Panc1 (cell line): Measurements from ENCODE around the gene RNGTT. TPM values are rescaled to one million over a fixed set of nuclear protein-coding genes. Genes with fewer than 3 reads are reported as not detected.

ENCODE experiments used
- ATAC-seq: fragments of 200-7000 bp; cut with Tn5 transposase; 2 replicates; pipeline ENCODE4 v1.9.1; 2020; ENCODE audit warnings: mild to moderate bottlenecking, moderate library complexity
- BruUV-seq: library from RNA; stranded (reverse); fragments of 400-500 nt; replicated peaks from 2 replicates; lab custom pipeline; 2021; lab: Mats Ljungman, UMichigan
- CTCF ChIA-PET: fragments of 300-600 bp; sonication (Branson Sonifier 250); formaldehyde crosslinking; loops from one replicate; lab custom pipeline; 2022; ENCODE audit warnings: antibody characterized with exemption; lab: Charles Lee
- POLR2A ChIA-PET: fragments of 300-600 bp; sonication (Branson Sonifier 250); formaldehyde crosslinking; loops from one replicate; lab custom pipeline; 2022; ENCODE audit warnings: antibody characterized with exemption; lab: Charles Lee
- DNase-seq: peaks from one replicate; pipeline ENCODE4 v3.0.0-alpha.2; 2010; ENCODE audit warnings: low read depth, low spot score
- H3K27ac ChIP-seq: 2 replicates; pipeline ENCODE4 v1.5.1; 2011; ENCODE audit warnings: mild to moderate bottlenecking, low read length, inconsistent platforms
- H3K27me3 ChIP-seq: fragments of 200-500 bp; sonication (Bioruptor generic); 2 replicates; pipeline ENCODE4 v1.6.0; 2014; ENCODE audit warnings: low read length, inconsistent platforms; ENCODE audit not compliant: control insufficient read depth, insufficient read depth
- H3K36me3 ChIP-seq: fragments of 200-500 bp; sonication (Bioruptor generic); 2 replicates; pipeline ENCODE4 v1.5.1; 2014; ENCODE audit warnings: inconsistent platforms, mild to moderate bottlenecking, low read length, moderate library complexity; ENCODE audit not compliant: control insufficient read depth, insufficient read depth
- H3K4me1 ChIP-seq: 2 replicates; pipeline ENCODE4 v1.5.1; 2011; ENCODE audit warnings: inconsistent platforms, mild to moderate bottlenecking, low read length, moderate library complexity; ENCODE audit not compliant: control insufficient read depth, insufficient read depth
- H3K4me3 ChIP-seq, 2 experiments: 2 replicates each; pipeline ENCODE4 v1.5.1; 2011 to 2012; ENCODE audit warnings: low read depth in 2 of 2, low read length in 2 of 2, mild to moderate bottlenecking in 2 of 2, inconsistent platforms in 1 of 2, moderate library complexity in 1 of 2
- H3K9me3 ChIP-seq: fragments of 200-500 bp; sonication (Bioruptor generic); 2 replicates; pipeline ENCODE4 v1.5.1; 2014; ENCODE audit warnings: low read depth, mild to moderate bottlenecking, inconsistent platforms, low read length, moderate library complexity; ENCODE audit not compliant: control insufficient read depth, insufficient read depth
- CTCF ChIP-seq: fragments of 450-650 bp; IDR thresholded peaks from 2 replicates; pipeline ENCODE4 v1.5.1; 2017; ENCODE audit warnings: mild to moderate bottlenecking
- POLR2AphosphoS5 ChIP-seq: IDR thresholded peaks from 2 replicates; pipeline ENCODE4 v1.6.1; 2012; ENCODE audit warnings: mild to moderate bottlenecking, low read depth, low read length, moderate library complexity
- REST ChIP-seq, 2 experiments: IDR thresholded peaks; 2 replicates each; pipeline ENCODE4 v1.6.1; 2011 to 2012; ENCODE audit warnings: low read depth in 2 of 2, control low read depth in 1 of 2, low read length in 1 of 2, mild to moderate bottlenecking in 1 of 2, moderate library complexity in 1 of 2; ENCODE audit not compliant: insufficient read depth in 1 of 2
- SIN3A ChIP-seq: IDR thresholded peaks from 2 replicates; pipeline ENCODE4 v1.6.1; 2012; ENCODE audit warnings: low read depth, mild to moderate bottlenecking, low read length, moderate library complexity, borderline replicate concordance; ENCODE audit not compliant: insufficient read depth
- TCF7L2 ChIP-seq: IDR thresholded peaks from 2 replicates; pipeline ENCODE4 v1.6.1; 2011; ENCODE audit warnings: mild to moderate bottlenecking, low read depth, low read length, inconsistent platforms
- in situ Hi-C: cut with HindIII; loops from 2 replicates; pipeline ENCODE4 v1.10.0; 2016; ENCODE audit warnings: low sequenced_read_pairs, low pct_unique_long_range_greater_than_20kb
- intact Hi-C: fragments of 100-400 bp; cut with micrococcal nuclease; formaldehyde crosslinking; loops from one replicate; pipeline ENCODE4 v1.10.0; 2022; ENCODE audit not compliant: unreplicated experiment
- total RNA-seq: library from RNA; stranded (reverse); gene quantifications from one replicate; pipeline ENCODE4 v1.2.1, GENCODE V29; 2021; ENCODE audit not compliant: unreplicated experiment

The RNGTT gene
- total RNA-seq, 1 experiment from 2014 or later = 21.2 TPM

GRCh38 chr6:88913471-88913870 is 49.9 kb downstream of the RNGTT start:
- POLR2A ChIA-PET = interaction anchor here (0.7 kb wide), 1 partner anchor 8 kb away, joined by 16 read pairs; no protein-coding TSS in a partner anchor
- no peaks in the 10 kb centered on the region for H3K4me1 ChIP-seq
- no peaks in the 10 kb centered on the region for H3K36me3 ChIP-seq
- no peaks in the 10 kb centered on the region for H3K27me3 ChIP-seq
- ATAC-seq (no peak), DNase-seq (no peak)
- no TSS peak for BruUV-seq
- CTCF ChIA-PET = no interaction called here
- in situ Hi-C loops (no loop called here), intact Hi-C loops (no loop called here)
- H3K9me3 ChIP-seq = no peaks in the 10 kb centered on the region
- H3K4me3 ChIP-seq = no peak overlapping the region
- no peak overlapping the region for H3K27ac ChIP-seq
- TF ChIP-seq POLR2AphosphoS5 = no peak
- no peak for TF ChIP-seq CTCF
- TF ChIP-seq REST (IDR thresholded peaks at IDR 0.05; ENCODE audit: insufficient read depth in 1 of 2, low read depth in 2 of 2, low read length in 1 of 2) = no peak
- no peak for TF ChIP-seq TCF7L2
- TF ChIP-seq SIN3A = no peak

GRCh38 chr6:88910922-88911778 is 52.3 kb downstream of the RNGTT start:
- TF ChIP-seq POLR2AphosphoS5 (no peak), TCF7L2 (0 out of 2 replicates have a peak, but pooled peaks have one; percentile 19)
- H3K27ac ChIP-seq = no peak overlapping the region
- no peak overlapping the region for H3K4me3 ChIP-seq
- H3K4me1 ChIP-seq = no peaks in the 10 kb centered on the region
- CTCF ChIA-PET = no interaction called here
- intact Hi-C loops = no loop called here
- ATAC-seq = no peak
- H3K27me3 ChIP-seq = no peaks in the 10 kb centered on the region
- in situ Hi-C loops = no loop called here
- DNase-seq = no peak
- no TSS peak for BruUV-seq
- POLR2A ChIA-PET = no interaction called here
- H3K36me3 ChIP-seq = no peaks in the 10 kb centered on the region
- no peaks in the 10 kb centered on the region for H3K9me3 ChIP-seq
